DND-41 (cell line): Measurements from ENCODE around the gene ADARB2.

Experiments used
- ATAC-seq: fragments of 200-7000 bp; cut with Tn5 transposase; 3 replicates; pipeline ENCODE4 v1.9.1; 2021; ENCODE audit warnings: low read depth; ENCODE audit not compliant: insufficient read depth
- DNase-seq: peaks from one replicate; pipeline ENCODE4 v3.0.0-alpha.2; 2020
- H2AFZ ChIP-seq: 2 replicates; pipeline ENCODE4 v1.6.0; 2012; ENCODE audit warnings: low read depth, low read length
- H3K27ac ChIP-seq: 2 replicates; pipeline ENCODE4 v1.5.1; 2012; ENCODE audit warnings: low read length, inconsistent platforms
- H3K27me3 ChIP-seq: fragments of 200-600 bp; sonication (generic); 2 replicates; pipeline ENCODE4 v1.6.0; 2012; ENCODE audit warnings: low read length, mild to moderate bottlenecking, inconsistent platforms; ENCODE audit not compliant: insufficient read depth, poor library complexity
- H3K36me3 ChIP-seq: 2 replicates; pipeline ENCODE4 v1.5.1; 2012; ENCODE audit warnings: low read length, inconsistent platforms; ENCODE audit not compliant: insufficient read depth
- H3K4me1 ChIP-seq: 2 replicates; pipeline ENCODE4 v1.5.1; 2012; ENCODE audit warnings: mild to moderate bottlenecking, low read length; ENCODE audit not compliant: insufficient read depth
- H3K4me2 ChIP-seq: 2 replicates; pipeline ENCODE4 v1.6.0; 2012; ENCODE audit warnings: mild to moderate bottlenecking, moderate library complexity, low read length, inconsistent platforms; ENCODE audit not compliant: insufficient read depth
- H3K4me3 ChIP-seq, 2 experiments: fragments of 200-600 bp in 1 of 2; shearing (Covaris generic) in 1 of 2; 2 replicates each; pipeline ENCODE4 v1.5.1; 2012 to 2016; ENCODE audit warnings: inconsistent platforms in 2 of 2, low read length in 2 of 2, mild to moderate bottlenecking in 2 of 2, low read depth in 1 of 2, moderate library complexity in 1 of 2
- H3K79me2 ChIP-seq: 2 replicates; pipeline ENCODE4 v1.6.0; 2012; ENCODE audit warnings: low read length, inconsistent platforms; ENCODE audit not compliant: insufficient read depth
- H3K9ac ChIP-seq: 2 replicates; pipeline ENCODE4 v1.6.0; 2012; ENCODE audit warnings: low read depth, mild to moderate bottlenecking, inconsistent platforms, low read length, moderate library complexity
- H3K9me3 ChIP-seq: 2 replicates; pipeline ENCODE4 v1.5.1; 2012; ENCODE audit warnings: low read length, moderate library complexity, mild to moderate bottlenecking, inconsistent platforms; ENCODE audit not compliant: insufficient read depth, severe bottlenecking
- H4K20me1 ChIP-seq: 2 replicates; pipeline ENCODE4 v1.6.0; 2012; ENCODE audit warnings: low read length; ENCODE audit not compliant: insufficient read depth
- CTCF ChIP-seq: IDR thresholded peaks from 2 replicates; pipeline ENCODE4 v1.5.1; 2012; ENCODE audit warnings: borderline replicate concordance, low read length, moderate library complexity, mild to moderate bottlenecking; ENCODE audit not compliant: poor library complexity, severe bottlenecking; ENCODE audit errors: extremely low read depth
- EZH2 ChIP-seq: IDR thresholded peaks from 3 replicates; pipeline ENCODE4 v1.6.1; 2012; ENCODE audit warnings: borderline replicate concordance, low read depth, mild to moderate bottlenecking, moderate library complexity, low read length, inconsistent platforms; ENCODE audit not compliant: severe bottlenecking

The ADARB2 gene

GRCh38 chr10:1499359-1499957 is 237.9 kb downstream of the ADARB2 start:
- DNase-seq (no peak), ATAC-seq (no peak)
- H4K20me1 ChIP-seq = no peaks in the 10 kb centered on the region
- no peaks in the 10 kb centered on the region for H3K36me3 ChIP-seq
- no peak for TF ChIP-seq EZH2
- no peak for TF ChIP-seq CTCF
- H3K79me2 ChIP-seq = no peaks in the 10 kb centered on the region
- no peak overlapping the region for H3K4me2 ChIP-seq
- no peaks in the 10 kb centered on the region for H3K27me3 ChIP-seq
- H3K4me3 ChIP-seq = no peak overlapping the region
- H2AFZ ChIP-seq = no peak overlapping the region
- no peak overlapping the region for H3K27ac ChIP-seq
- no peaks in the 10 kb centered on the region for H3K4me1 ChIP-seq
- H3K9me3 ChIP-seq = peaks cover 5% of the 10 kb centered on the region
- no peak overlapping the region for H3K9ac ChIP-seq

DNA sequence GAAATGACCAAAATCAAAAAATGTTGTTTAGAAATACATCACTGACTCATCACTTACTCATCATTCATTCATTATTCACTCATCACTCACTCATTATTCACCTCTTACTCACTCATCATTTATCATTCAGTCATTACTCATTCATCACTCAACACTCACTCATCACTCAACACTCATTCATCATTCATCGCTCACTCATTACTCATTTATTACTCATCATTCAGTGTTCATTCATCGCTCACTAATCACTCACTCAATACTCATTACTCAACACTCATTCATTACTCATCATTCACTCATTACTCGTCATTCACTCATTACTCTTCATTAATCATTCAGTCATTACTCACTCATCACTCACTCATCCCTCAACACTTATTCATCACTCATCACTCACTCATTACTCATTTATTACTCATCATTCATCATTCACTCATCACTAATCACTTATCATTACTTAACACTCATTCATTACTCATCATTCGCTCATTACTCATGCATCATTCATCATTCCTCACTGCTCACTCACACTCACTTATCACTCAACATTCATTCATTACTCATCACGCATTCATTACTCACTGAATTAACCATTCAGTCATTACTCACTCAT is 238.5 kb downstream of the ADARB2 start:
- Histone ChIP-seq H3K4me1 (no peaks in the 10 kb centered on the region), H3K27ac (no peak overlapping the region), H3K4me3 (no peak overlapping the region), H3K36me3 (no peaks in the 10 kb centered on the region), H3K9me3 (peaks cover 5% of the 10 kb centered on the region), H3K4me2 (no peak overlapping the region), H4K20me1 (no peaks in the 10 kb centered on the region), H2AFZ (no peak overlapping the region), H3K27me3 (no peaks in the 10 kb centered on the region), H3K79me2 (no peaks in the 10 kb centered on the region), H3K9ac (no peak overlapping the region)
- ATAC-seq (no peak), DNase-seq (no peak)
- TF ChIP-seq EZH2 (no peak), CTCF (no peak)

DNA sequence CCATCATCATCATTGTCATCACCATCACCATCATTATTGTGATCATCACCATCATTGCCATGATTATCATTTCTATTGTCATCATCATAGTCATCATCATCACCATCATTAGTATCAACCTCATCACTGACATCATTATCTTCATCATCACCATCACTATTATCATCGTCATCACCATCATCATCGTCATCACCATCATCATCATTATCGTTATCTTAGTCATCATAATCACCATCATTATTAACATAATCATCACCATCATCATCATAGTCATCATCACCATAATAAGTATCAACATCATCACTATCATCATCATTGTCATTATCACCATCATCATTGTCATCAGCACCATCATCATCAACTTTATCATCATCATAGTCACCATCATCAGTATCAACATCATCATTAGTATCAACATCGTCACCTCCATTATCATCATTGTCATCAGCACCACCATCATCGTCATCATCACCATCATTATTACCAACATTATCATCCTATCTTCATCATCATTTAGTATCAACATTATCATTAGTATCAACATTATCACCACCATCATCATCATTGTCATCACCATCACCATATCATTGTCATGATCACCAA is 241.3 kb downstream of the ADARB2 start:
- Histone ChIP-seq H3K9me3 (no peaks in the 10 kb centered on the region), H3K27ac (no peak overlapping the region), H3K79me2 (no peaks in the 10 kb centered on the region), H3K36me3 (no peaks in the 10 kb centered on the region), H4K20me1 (no peaks in the 10 kb centered on the region), H3K4me3 (no peak overlapping the region), H3K27me3 (no peaks in the 10 kb centered on the region), H3K4me2 (no peak overlapping the region), H3K4me1 (peaks cover 8% of the 10 kb centered on the region), H3K9ac (no peak overlapping the region), H2AFZ (no peak overlapping the region)
- no peak for DNase-seq
- no peak for TF ChIP-seq CTCF
- no peak for ATAC-seq
